ENCODE measurements around the gene MAGI2. TPM values are rescaled to one million over a fixed set of nuclear protein-coding genes. Genes with fewer than 3 reads are reported as not detected.

Gene MAGI2
- total and polyA plus RNA-seq, 8 donors = 6.1 to 9.2 (median 7.1) TPM

DNA sequence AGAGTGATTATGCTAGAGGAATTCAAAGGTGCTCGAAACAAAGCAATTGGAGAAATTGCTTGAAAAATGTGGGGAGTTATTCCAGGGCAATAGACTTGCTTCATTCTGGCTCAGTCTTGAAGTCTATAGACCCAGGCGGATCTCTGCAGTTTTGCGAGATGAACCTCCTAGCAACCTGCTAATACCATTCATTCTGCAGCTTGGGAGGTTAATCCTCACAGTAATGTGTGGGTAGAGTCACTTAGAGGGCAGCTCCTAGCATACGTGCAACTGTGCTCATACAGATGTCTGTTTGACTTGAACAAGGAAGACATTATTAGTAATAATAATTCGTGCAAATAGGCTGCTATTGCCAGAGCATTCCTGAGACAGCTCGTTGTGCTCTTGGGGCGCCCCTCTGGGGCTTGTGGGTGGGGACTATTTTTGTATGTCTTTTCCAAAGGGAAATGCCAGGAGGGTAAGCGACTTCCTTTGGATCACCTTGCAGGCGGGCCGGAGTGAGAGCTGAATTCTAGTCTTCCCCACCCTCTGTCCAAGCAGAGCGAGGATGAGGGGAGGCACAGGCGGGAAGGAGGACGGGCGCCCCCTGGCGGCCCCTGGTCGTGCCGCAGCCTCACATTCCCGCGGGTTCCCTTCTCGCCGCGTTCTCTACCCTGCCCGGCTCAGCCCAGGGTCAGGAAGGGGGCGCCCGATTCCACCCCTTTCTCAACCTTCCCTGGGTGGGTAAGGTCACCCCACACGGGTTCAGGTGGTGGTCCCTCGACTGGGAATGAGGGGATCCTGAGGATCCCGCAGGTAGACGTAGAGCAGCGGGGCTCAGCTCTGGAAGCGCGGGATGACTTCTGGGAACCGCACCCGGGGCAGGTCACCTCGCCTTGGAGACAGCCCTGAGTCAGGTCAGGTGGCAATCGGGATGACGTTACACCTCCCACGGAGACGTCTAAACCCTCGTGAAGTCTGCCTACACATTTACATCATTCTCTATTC lies 1413.4 kb downstream of the MAGI2 start:
- ATAC-seq (peak; percentile 45), DNase-seq (peak in 2 of 4 donors; percentile 5 to 87)
- intact Hi-C loops (cut with DNase I) = no loop called here
- Histone ChIP-seq H3K36me3 (no peaks in the 10 kb centered on the region), H3K27ac (no peak overlapping the region), H3K27me3 (peaks cover 0 to 12% of the 10 kb centered on the region in 2 donors), H3K9me3 (no peaks in the 10 kb centered on the region), H3K4me3 (no peak overlapping the region), H3K4me1 (peaks cover 0 to 5% of the 10 kb centered on the region in 2 donors)
- TF ChIP-seq CTCF (IDR thresholded peaks at IDR 0.05) = peak; percentile 23 to 79

DNA sequence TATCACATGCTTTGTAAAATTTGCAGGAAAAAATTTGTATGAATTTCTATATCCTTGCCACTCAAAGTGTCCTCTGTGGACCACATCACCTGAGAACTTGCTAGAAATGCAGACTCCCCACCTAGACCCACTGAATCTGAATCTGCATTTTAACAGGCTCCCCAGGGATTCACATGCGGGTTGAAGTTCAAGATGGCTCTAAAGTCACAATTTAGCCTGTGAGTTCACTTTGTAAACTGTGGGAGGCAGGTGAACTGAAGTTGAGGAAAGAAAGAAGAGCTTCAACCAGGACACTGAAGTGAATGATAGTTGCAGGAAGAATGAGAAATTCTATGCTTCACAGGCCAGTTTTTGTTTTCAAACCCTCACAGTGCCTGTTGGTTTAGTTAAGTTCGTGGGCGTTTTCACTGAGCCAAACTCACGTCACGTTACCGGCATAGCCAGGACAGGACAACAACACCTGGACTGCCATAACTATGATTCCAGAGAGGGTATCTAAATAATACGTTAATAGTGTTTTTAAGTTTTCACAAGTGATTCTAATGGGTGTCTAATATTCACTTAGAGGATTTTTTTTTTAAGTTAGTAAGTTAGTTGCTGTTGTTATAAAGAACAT lies 1414.9 kb downstream of the MAGI2 start:
- no peak overlapping the region for H3K4me3 ChIP-seq
- DNase-seq (no peak), ATAC-seq (no peak)
- peaks cover 0 to 5% of the 10 kb centered on the region in 2 donors for H3K4me1 ChIP-seq
- no peaks in the 10 kb centered on the region for H3K36me3 ChIP-seq
- TF ChIP-seq CTCF (IDR thresholded peaks at IDR 0.05) = no peak
- peaks cover 0 to 12% of the 10 kb centered on the region in 2 donors for H3K27me3 ChIP-seq
- H3K27ac ChIP-seq = no peak overlapping the region
- no peaks in the 10 kb centered on the region for H3K9me3 ChIP-seq
- intact Hi-C loops (cut with DNase I) = no loop called here

GRCh38 chr7:78037603-78038002 lies 1415.9 kb downstream of the MAGI2 start:
- Histone ChIP-seq H3K4me3 (no peak overlapping the region), H3K27ac (no peak overlapping the region), H3K9me3 (no peaks in the 10 kb centered on the region), H3K4me1 (peaks cover 0 to 5% of the 10 kb centered on the region in 2 donors), H3K36me3 (no peaks in the 10 kb centered on the region), H3K27me3 (peaks cover 0 to 12% of the 10 kb centered on the region in 2 donors)
- DNase-seq (no peak), ATAC-seq (no peak)
- intact Hi-C loops (cut with DNase I) = no loop called here
- no peak for TF ChIP-seq CTCF (IDR thresholded peaks at IDR 0.05)

DNA sequence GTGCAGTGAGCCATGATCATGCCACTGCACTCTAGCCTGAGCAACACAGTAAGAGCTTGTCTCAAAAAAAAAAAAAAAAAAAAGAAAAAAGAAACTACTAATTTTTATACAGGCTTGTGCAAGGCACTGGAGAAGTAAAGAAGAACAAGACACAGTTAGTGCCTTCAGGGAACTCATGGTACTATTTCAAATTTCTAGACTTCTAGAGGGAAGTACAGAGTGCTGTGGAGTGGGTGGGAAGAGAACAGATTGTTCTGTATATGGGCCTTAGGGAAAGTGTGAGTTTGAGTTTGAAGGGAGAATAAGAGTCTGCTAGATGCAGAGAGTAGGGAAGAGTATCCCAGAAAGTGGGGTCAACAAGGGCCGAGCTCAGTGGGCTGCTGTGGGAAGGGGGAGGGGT lies 1420.1 kb downstream of the MAGI2 start:
- ATAC-seq (no peak), DNase-seq (no peak)
- Histone ChIP-seq H3K4me3 (no peak overlapping the region), H3K4me1 (no peaks in the 10 kb centered on the region), H3K27ac (no peak overlapping the region), H3K27me3 (no peaks in the 10 kb centered on the region), H3K9me3 (no peaks in the 10 kb centered on the region), H3K36me3 (no peaks in the 10 kb centered on the region)
- no peak for TF ChIP-seq CTCF (IDR thresholded peaks at IDR 0.05)
- intact Hi-C loops (cut with DNase I) = no loop called here

- ATAC-seq = no peak
- H3K4me1 ChIP-seq = no peaks in the 10 kb centered on the region
- H3K9me3 ChIP-seq = no peaks in the 10 kb centered on the region
- TF ChIP-seq CTCF (IDR thresholded peaks at IDR 0.05) = no peak
- H3K36me3 ChIP-seq = no peaks in the 10 kb centered on the region
- intact Hi-C loops (cut with DNase I) = no loop called here
- H3K27me3 ChIP-seq = no peaks in the 10 kb centered on the region
- H3K4me3 ChIP-seq = no peak overlapping the region
- DNase-seq = no peak
- H3K27ac ChIP-seq = no peak overlapping the region
These were observed 1427.0 kb downstream of the MAGI2 start for GRCh38 chr7:78026492-78026891.

Data from left lung (tissue), 10 donors.